HuH-7.5 (cell line): Measurements from ENCODE around the gene MTMR12.
"Not testable (repeated sequence)": the region's sequence is repeated elsewhere in the genome, so short reads cannot be mapped to it uniquely, and the experiment has no call there.

Experiments used
- DNase-seq: peaks from one replicate; pipeline ENCODE4 v3.0.0; 2011; ENCODE audit warnings: low spot score

The MTMR12 gene

DNA sequence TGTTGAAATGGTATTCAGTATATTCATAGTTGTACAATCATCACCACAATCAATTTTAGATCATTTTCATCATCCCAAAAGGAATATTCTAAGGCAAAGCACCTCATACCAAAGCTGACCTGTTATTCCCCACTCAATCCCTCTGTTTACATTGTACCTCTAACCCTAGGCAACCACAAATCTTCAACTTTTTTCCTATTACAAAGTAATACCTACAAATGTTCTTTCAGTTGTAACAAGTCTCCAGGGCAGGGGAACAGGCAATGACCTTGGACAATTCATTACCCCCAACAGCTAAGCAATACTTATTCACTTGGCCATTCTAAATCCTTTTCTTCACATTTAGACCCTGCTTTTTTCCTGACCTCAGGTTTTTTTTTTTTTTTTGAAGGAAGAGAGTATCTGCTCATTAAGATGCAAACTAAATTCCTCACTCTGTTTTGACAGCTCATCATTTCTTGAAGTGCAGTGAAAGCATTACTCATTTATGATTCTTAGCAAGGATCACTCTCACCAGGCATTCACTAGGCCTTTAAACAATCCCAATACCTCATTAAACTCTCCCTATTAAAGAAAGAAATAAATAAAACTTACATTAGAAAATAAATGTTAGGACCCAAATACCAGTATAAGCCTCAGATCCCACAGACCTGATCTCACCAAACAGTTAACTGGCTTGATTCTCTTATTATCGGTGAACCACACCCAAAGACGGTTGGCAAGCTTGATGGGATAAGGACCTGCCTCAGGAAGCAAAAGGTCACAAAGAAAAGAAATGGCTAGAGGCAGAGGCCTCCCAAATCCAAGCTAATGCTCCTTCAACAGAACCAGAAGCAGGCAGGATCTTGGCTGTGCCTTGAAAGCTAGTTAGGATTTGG is 15.3 kb downstream of the MTMR12 start:
- no peak for DNase-seq

GRCh38 chr5:32295966-32296772 is 16.6 kb downstream of the MTMR12 start:
- DNase-seq: not testable (repeated sequence)

DNA sequence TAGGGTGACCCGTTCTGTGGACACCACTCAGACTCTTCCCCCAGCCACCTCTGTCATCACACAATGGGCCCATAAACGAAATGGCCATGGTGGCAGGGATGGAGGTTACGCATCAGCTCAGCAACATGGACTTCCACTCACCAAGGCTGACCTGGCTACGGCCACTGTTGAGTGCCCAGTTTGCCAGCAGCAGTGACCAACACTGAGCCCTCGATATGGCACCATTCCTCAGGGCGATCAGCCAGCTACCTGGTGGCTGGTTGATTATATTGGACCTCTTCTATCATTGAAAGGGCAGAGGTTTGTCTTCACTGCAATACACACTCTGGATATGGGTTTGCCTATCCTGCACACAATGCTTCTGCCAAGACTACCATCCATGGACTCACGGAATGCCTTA is 21.1 kb downstream of the MTMR12 start:
- no peak for DNase-seq

DNA sequence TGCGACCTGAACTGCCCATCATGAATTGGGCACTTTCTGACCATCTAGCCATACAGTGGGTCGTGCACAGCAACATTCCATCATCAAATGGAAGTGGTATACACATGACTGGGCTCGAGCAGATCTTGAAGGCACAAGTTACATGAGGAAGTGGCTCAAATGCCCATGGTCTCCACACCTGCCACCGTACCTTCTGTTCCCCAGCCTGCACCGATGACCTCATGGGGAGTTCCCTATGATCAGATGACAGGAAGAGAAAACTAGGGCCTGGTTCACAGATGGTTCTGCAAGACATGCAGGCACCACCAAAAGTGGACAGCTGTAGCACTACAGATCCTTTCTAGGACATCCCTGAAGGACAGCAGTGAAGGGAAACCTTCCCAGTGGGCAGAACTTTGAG is 21.8 kb downstream of the MTMR12 start:
- DNase-seq: no peak

DNA sequence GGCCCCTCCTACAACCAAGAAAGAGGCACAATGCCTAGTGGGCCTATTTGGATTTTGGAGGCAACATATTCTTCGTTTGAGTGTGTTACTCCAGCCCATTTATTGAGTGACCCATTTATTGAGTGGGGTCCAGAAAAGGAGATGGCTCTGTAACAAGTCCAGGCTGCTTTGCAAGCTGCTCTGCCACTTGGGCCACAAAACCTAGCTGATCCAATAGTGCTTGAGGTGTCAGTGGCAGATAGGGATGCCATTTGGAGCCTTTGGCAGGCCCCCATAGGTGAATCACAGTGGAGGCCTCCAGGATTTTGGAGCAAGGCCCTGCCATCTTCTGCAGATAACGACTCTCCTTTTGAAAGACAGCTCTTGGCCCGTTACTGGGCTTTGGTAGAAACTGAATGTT is 22.2 kb downstream of the MTMR12 start:
- not testable (repeated sequence) for DNase-seq

GRCh38 chr5:32289986-32290385 is 22.8 kb downstream of the MTMR12 start:
- not testable (repeated sequence) for DNase-seq

DNA sequence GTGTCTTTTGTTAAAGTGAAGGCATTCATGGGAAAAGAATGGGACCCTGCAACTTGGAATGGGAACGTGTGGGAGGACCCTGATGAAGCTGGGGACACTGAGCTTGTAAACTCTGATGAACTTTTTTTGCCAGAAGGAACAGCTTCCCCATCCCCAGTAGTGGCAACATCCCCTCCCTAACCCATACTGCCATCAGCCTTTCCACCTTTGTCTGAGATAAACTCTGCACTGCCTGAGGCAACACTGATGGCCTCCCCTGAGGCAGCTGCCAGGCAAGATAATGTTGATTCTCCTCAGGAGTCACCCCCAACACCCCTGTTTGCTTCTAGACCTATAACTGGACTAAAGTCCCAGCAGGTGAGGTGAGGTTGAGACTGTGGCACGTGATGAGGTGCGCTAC is 24.6 kb downstream of the MTMR12 start:
- not testable (repeated sequence) for DNase-seq

- DNase-seq: not testable (repeated sequence)
Measured at GRCh38 chr5:32287525-32287924, 25.2 kb downstream of the MTMR12 start.

- no peak for DNase-seq
Measured at GRCh38 chr5:32285510-32286138, 27.1 kb downstream of the MTMR12 start.

- no peak for DNase-seq
Measured at GRCh38 chr5:32283539-32284377, 29.0 kb downstream of the MTMR12 start.

- no peak for DNase-seq
Measured at GRCh38 chr5:32283061-32283460, 29.7 kb downstream of the MTMR12 start.

DNA sequence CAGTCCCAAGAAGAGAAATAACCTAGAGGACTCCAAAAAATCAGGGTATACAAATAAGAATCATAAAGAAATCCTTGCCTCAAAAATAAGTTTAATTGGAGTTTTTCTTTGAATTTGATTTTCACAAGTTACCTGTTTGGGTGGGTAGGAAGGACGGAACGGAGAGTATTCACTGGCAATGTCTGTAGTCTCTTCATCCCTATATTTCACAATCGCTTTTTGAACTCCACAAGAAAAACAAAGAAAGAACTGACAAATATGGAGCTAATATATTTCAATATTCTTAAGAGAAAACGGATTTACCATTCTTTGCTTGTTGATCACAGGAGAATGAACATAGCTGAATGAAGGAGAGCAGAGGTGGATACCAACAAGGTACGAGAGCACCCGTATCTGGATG is 30.1 kb downstream of the MTMR12 start:
- DNase-seq: no peak

- DNase-seq: not testable (repeated sequence)
Measured at GRCh38 chr5:32281378-32282133, 31.2 kb downstream of the MTMR12 start.

DNA sequence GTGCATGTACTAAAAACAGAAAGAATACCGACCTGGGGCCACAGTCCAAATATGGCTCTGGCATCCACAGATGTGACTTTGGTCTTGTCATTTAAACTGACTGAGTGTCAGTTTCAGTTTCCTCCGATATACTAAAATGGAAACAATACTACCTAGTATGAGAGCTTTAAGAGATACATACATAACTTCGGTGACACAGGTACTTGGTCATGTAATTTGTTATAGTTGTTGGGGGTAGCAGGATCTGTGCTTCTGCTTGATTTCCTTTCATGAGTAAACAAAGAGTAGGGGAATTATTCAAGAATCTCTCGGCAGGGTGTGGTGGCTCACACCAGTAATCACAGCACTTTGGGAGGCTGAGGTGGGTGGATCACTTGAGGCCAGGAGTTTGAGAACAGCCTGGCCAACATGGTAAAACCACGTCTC is 32.1 kb downstream of the MTMR12 start:
- no peak for DNase-seq

GRCh38 chr5:32279786-32280185 is 33.0 kb downstream of the MTMR12 start:
- no peak for DNase-seq

DNA sequence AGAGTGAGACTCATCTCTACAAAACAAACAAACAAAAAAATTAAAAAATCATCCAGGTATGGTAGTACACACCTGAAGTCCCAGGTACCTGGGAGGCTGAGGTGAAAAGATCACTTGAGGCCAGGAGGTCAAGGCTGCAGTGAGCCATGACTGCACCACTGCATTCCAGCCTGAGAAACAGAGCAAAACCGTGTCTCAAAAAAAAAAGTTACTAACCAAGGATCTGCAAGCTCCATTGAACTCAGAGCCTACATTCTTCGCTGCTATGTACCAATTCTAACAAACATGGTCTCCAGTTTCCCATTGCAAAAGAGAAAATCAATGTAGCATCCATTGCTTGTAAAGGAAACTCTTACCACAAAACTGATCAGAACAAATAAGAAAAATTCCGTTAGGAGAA is 33.5 kb downstream of the MTMR12 start:
- no peak for DNase-seq

GRCh38 chr5:32278406-32278805 is 34.3 kb downstream of the MTMR12 start:
- DNase-seq: no peak

- DNase-seq: no peak
Measured at GRCh38 chr5:32277798-32278197, 34.9 kb downstream of the MTMR12 start.

DNA sequence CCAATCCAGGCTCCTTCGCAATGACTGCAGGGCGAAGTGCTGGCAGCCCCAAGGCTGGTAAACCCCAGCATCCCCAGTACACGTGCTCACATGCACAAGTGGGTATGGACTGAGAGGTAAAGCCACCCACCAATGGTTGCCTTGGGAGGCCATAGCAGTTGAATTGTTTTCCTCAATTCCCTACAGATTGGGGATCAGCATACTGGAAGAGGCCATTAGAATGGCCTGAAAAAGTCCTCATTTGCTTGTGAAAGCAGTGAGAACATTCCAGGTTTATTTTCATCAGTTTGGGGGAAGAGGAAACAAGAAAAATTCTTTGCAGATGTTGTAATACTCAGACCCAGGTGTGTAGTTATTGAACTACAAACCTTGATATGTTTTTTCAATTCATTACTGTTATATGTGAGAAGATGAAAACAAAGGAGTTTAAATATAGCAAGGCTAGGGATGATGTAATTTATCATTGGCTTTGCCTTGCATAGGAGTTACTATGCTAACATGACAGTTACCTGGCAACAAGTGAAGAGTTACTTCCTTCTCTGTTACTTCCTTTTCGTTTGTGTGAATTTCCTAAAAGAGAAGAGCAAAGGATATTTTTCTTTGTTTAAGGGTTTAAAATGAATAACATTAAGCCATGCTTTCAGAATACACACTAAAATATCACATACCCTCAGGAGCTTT is 36.4 kb downstream of the MTMR12 start:
- no peak for DNase-seq

- no peak for DNase-seq
Measured at GRCh38 chr5:32275396-32275741, 37.4 kb downstream of the MTMR12 start.
